H9 (cell line): ENCODE data around the gene MYLK. TPM values are rescaled to one million over a fixed set of nuclear protein-coding genes. Genes with fewer than 3 reads are reported as not detected.

Experiments used
- DNase-seq: peaks from one replicate; pipeline ENCODE4 v3.0.0-alpha.2; 2017
- H2AFZ ChIP-seq: one replicate; pipeline ENCODE4 v1.6.1; 2013; ENCODE audit warnings: mild to moderate bottlenecking, low read length, control low read depth, moderate library complexity
- H2AK5ac ChIP-seq: 2 replicates; pipeline ENCODE4 v1.6.1; 2013; ENCODE audit warnings: low read length, control low read depth, mixed read lengths; ENCODE audit not compliant: insufficient read length
- H2BK120ac ChIP-seq: one replicate; pipeline ENCODE4 v1.6.1; 2013; ENCODE audit warnings: low read depth, mild to moderate bottlenecking, low read length, control low read depth, inconsistent platforms; ENCODE audit not compliant: poor library complexity, severe bottlenecking
- H2BK12ac ChIP-seq: 2 replicates; pipeline ENCODE4 v1.6.1; 2013; ENCODE audit warnings: low read length, control low read depth, mixed read lengths, low read depth; ENCODE audit not compliant: insufficient read length
- H2BK15ac ChIP-seq: 2 replicates; pipeline ENCODE4 v1.6.1; 2013; ENCODE audit warnings: low read depth, low read length, control low read depth
- H2BK20ac ChIP-seq: one replicate; pipeline ENCODE4 v1.6.1; 2013; ENCODE audit warnings: low read depth, mild to moderate bottlenecking, low read length, control low read depth, inconsistent platforms; ENCODE audit not compliant: poor library complexity, severe bottlenecking
- H2BK5ac ChIP-seq: 2 replicates; pipeline ENCODE4 v1.6.1; 2013; ENCODE audit warnings: low read length, control low read depth, mixed read lengths; ENCODE audit not compliant: insufficient read length
- H3K14ac ChIP-seq: 2 replicates; pipeline ENCODE4 v1.6.1; 2013; ENCODE audit warnings: low read length, control low read depth; ENCODE audit not compliant: insufficient read depth
- H3K18ac ChIP-seq: 2 replicates; pipeline ENCODE4 v1.6.1; 2013; ENCODE audit warnings: low read depth, mild to moderate bottlenecking, mixed read lengths, low read length, control low read depth; ENCODE audit not compliant: insufficient read length
- H3K23ac ChIP-seq: 2 replicates; pipeline ENCODE4 v1.6.1; 2013; ENCODE audit warnings: low read length, control low read depth, mixed read lengths, low read depth; ENCODE audit not compliant: insufficient read length
- H3K23me2 ChIP-seq: 2 replicates; pipeline ENCODE4 v1.6.1; 2013; ENCODE audit warnings: low read depth, mild to moderate bottlenecking, mixed read lengths, low read length, control low read depth; ENCODE audit not compliant: insufficient read length, poor library complexity, severe bottlenecking
- H3K27ac ChIP-seq: 2 replicates; pipeline ENCODE4 v1.5.1; 2013; ENCODE audit warnings: low read length, control low read depth, mixed read lengths, low read depth; ENCODE audit not compliant: insufficient read length
- H3K27me3 ChIP-seq: 2 replicates; pipeline ENCODE4 v1.6.1; 2013; ENCODE audit warnings: low read length, control low read depth, inconsistent platforms; ENCODE audit not compliant: insufficient read depth
- H3K4ac ChIP-seq: 2 replicates; pipeline ENCODE4 v1.6.1; 2013; ENCODE audit warnings: low read depth, mild to moderate bottlenecking, control low read depth, inconsistent platforms, low read length, moderate library complexity
- H3K4me1 ChIP-seq: 2 replicates; pipeline ENCODE4 v1.6.1; 2013; ENCODE audit warnings: low read length, control low read depth, inconsistent platforms; ENCODE audit not compliant: insufficient read depth
- H3K4me2 ChIP-seq: 2 replicates; pipeline ENCODE4 v1.6.1; 2013; ENCODE audit warnings: low read length, control low read depth, mixed read lengths; ENCODE audit not compliant: insufficient read length, insufficient read depth
- H3K56ac ChIP-seq: 2 replicates; pipeline ENCODE4 v1.6.1; 2013; ENCODE audit warnings: low read depth, mild to moderate bottlenecking, mixed read lengths, low read length, control low read depth; ENCODE audit not compliant: insufficient read length
- H3K79me1 ChIP-seq: 2 replicates; pipeline ENCODE4 v1.6.1; 2013; ENCODE audit warnings: low read depth, mild to moderate bottlenecking, moderate library complexity, low read length, control low read depth, inconsistent platforms; ENCODE audit not compliant: insufficient read depth, poor library complexity, severe bottlenecking
- H3K79me2 ChIP-seq: 2 replicates; pipeline ENCODE4 v1.6.1; 2013; ENCODE audit warnings: low read length, control low read depth, inconsistent platforms; ENCODE audit not compliant: insufficient read depth
- H3K9ac ChIP-seq: 2 replicates; pipeline ENCODE4 v1.6.1; 2013; ENCODE audit warnings: low read length, control low read depth, mixed read lengths; ENCODE audit not compliant: insufficient read length; ENCODE audit errors: extremely low read depth
- H3K9me3 ChIP-seq: one replicate; pipeline ENCODE4 v1.6.1; 2013; ENCODE audit warnings: low read depth, low read length, inconsistent platforms; ENCODE audit not compliant: control insufficient read depth
- H3T11ph ChIP-seq: one replicate; pipeline ENCODE4 v1.6.1; 2013; ENCODE audit warnings: mild to moderate bottlenecking, low read length, control low read depth, inconsistent platforms
- H4K20me1 ChIP-seq: one replicate; pipeline ENCODE4 v1.6.1; 2013; ENCODE audit not compliant: control insufficient read depth, insufficient read length, insufficient read depth
- H4K5ac ChIP-seq: 2 replicates; pipeline ENCODE4 v1.6.1; 2013; ENCODE audit warnings: low read depth, mild to moderate bottlenecking, mixed read lengths, low read length, control low read depth; ENCODE audit not compliant: insufficient read length
- H4K8ac ChIP-seq: replicated peaks from 2 replicates; pipeline ENCODE4 v1.6.1; 2013; ENCODE audit warnings: low read length, control low read depth, mixed read lengths, low read depth; ENCODE audit not compliant: insufficient read length
- H4K91ac ChIP-seq: 2 replicates; pipeline ENCODE4 v1.6.1; 2013; ENCODE audit warnings: low read depth, mild to moderate bottlenecking, moderate library complexity, mixed read lengths, low read length, control low read depth; ENCODE audit not compliant: insufficient read length
- H3K27ac Mint-ChIP-seq, 3 experiments: 2 replicates in 2 of 3; 3 replicates in 1 of 3; pipeline ENCODE4 v1.8.0; 2020 to 2021; ENCODE audit warnings: mixed read lengths in 3 of 3, mild to moderate bottlenecking in 1 of 3, moderate library complexity in 1 of 3
- H3K27me3 Mint-ChIP-seq: 2 replicates; pipeline ENCODE4 v1.8.0; 2021; ENCODE audit warnings: low read depth, mild to moderate bottlenecking, moderate library complexity, mixed read lengths
- H3K36me3 Mint-ChIP-seq, 3 experiments: 2 replicates in 2 of 3; 3 replicates in 1 of 3; pipeline ENCODE4 v1.8.0; 2020 to 2021; ENCODE audit warnings: low read depth in 3 of 3, mixed read lengths in 3 of 3; ENCODE audit not compliant: insufficient read depth in 1 of 3
- H3K4me1 Mint-ChIP-seq, 2 experiments: 2 replicates each; pipeline ENCODE4 v1.8.0; 2020; ENCODE audit warnings: mixed read lengths in 2 of 2
- H3K4me3 Mint-ChIP-seq, 2 experiments: 2 replicates in 1 of 2; 3 replicates in 1 of 2; pipeline ENCODE4 v1.8.0; 2020 to 2021; ENCODE audit warnings: mild to moderate bottlenecking in 2 of 2, mixed read lengths in 2 of 2, moderate library complexity in 1 of 2
- H3K9me3 Mint-ChIP-seq, 2 experiments: 2 replicates in 1 of 2; 3 replicates in 1 of 2; pipeline ENCODE4 v1.8.0; 2020; ENCODE audit warnings: mild to moderate bottlenecking in 2 of 2, mixed read lengths in 2 of 2, moderate library complexity in 1 of 2
- CTCF ChIP-seq: fragments of 200-600 bp; sonication (generic); conservative IDR thresholded peaks from 3 replicates; pipeline ENCODE4 v1.8.0; 2021; ENCODE audit warnings: antibody characterized with exemption, mild to moderate bottlenecking
- WGBS: extraction: QIAGEN DNeasy Blood & Tissue Kit; methylation state at CpG from one replicate; pipeline ENCODE4 v1.1.7; 2013; ENCODE audit warnings: missing lambda C conversion rate, low lambda C conversion rate, mixed read lengths; ENCODE audit not compliant: insufficient read length; ENCODE audit errors: extremely low coverage; 5-methylcytosine and 5-hydroxymethylcytosine counted together
- total RNA-seq: library from RNA; stranded (reverse); gene quantifications from 2 replicates; pipeline ENCODE4 v1.2.1, GENCODE V29; 2021

MYLK gene
- total RNA-seq, 1 experiment from 2014 or later = 10.1 TPM

- no peak for TF ChIP-seq CTCF
- no peak overlapping the region for H4K91ac ChIP-seq
- H2AK5ac ChIP-seq = no peak overlapping the region
- no peak overlapping the region for H3T11ph ChIP-seq
- H2BK20ac ChIP-seq = no peak overlapping the region
- H3K4me2 ChIP-seq = no peak overlapping the region
- no peaks in the 10 kb centered on the region for H3K79me1 ChIP-seq
- H3K18ac ChIP-seq = no peak overlapping the region
- peak overlapping the region; percentile 7 for H3K9ac ChIP-seq
- H3K14ac ChIP-seq = no peak overlapping the region
- H2BK12ac ChIP-seq = no peak overlapping the region
- no peaks in the 10 kb centered on the region for H4K20me1 ChIP-seq
- no peaks in the 10 kb centered on the region for H3K9me3 ChIP-seq
- H3K79me2 ChIP-seq = no peaks in the 10 kb centered on the region
- H3K36me3 Mint-ChIP-seq = peaks cover 0 to 12% (median 11%) of the 10 kb centered on the region in 3 experiments; a peak in 4 of 7 replicates
- H4K8ac ChIP-seq = no peak overlapping the region
- H3K27me3 ChIP-seq = no peaks in the 10 kb centered on the region
- H3K23ac ChIP-seq = no peak overlapping the region
- H3K4ac ChIP-seq = no peak overlapping the region
- H3K27me3 Mint-ChIP-seq = no peaks in the 10 kb centered on the region
- peaks cover 0 to 6% of the 10 kb centered on the region in 2 experiments; a peak in 2 of 5 replicates for H3K9me3 Mint-ChIP-seq
- no CpG with 5 or more reads among the region's 2 CpGs for WGBS
- no peaks in the 10 kb centered on the region for H3K4me1 ChIP-seq
- no peak for DNase-seq
- no peak overlapping the region for H2BK5ac ChIP-seq
- H3K4me3 Mint-ChIP-seq = no peak overlapping the region
- no peak overlapping the region for H4K5ac ChIP-seq
- H3K27ac Mint-ChIP-seq = no peak overlapping the region
- no peaks in the 10 kb centered on the region for H3K23me2 ChIP-seq
- no peak overlapping the region for H2BK120ac ChIP-seq
- no peak overlapping the region for H2BK15ac ChIP-seq
- no peak overlapping the region for H2AFZ ChIP-seq
- H3K27ac ChIP-seq = no peak overlapping the region
- peaks cover 17% of the 10 kb centered on the region in 2 experiments for H3K4me1 Mint-ChIP-seq
- H3K56ac ChIP-seq = no peak overlapping the region
These were observed 65.2 kb downstream of the MYLK start for GRCh38 chr3:123818921-123819429.
